ENCODE measurements around the gene POC5.

DNA sequence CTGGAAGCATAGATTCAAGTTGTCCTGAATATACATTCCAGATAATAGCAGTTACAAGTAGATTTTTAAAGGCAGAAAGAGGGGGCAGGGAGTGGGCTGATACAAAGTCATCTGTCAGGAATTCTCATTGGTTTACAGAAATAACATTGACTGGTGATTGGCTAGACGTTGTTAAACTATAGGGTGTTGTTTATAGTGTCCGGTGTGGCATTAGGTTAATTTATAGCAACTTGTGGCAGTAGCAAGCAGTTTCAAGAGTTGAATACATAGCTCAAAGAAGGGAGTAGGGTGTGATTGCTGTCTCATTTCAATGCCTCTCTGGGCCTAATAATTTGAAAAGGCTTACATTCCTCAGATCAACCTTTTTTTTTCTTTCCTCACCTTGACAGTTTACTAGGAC, 10.7 kb upstream of the POC5 start:
- TF ChIP-seq, protein P1, sequence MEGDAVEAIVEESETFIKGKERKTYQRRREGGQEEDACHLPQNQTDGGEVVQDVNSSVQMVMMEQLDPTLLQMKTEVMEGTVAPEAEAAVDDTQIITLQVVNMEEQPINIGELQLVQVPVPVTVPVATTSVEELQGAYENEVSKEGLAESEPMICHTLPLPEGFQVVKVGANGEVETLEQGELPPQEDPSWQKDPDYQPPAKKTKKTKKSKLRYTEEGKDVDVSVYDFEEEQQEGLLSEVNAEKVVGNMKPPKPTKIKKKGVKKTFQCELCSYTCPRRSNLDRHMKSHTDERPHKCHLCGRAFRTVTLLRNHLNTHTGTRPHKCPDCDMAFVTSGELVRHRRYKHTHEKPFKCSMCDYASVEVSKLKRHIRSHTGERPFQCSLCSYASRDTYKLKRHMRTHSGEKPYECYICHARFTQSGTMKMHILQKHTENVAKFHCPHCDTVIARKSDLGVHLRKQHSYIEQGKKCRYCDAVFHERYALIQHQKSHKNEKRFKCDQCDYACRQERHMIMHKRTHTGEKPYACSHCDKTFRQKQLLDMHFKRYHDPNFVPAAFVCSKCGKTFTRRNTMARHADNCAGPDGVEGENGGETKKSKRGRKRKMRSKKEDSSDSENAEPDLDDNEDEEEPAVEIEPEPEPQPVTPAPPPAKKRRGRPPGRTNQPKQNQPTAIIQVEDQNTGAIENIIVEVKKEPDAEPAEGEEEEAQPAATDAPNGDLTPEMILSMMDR (conservative IDR thresholded peaks at IDR 0.05; ENCODE audit: low read depth, low read length), result no peak
- TF ChIP-seq EZH2phosphoT487 (IDR thresholded peaks at IDR 0.05; ENCODE audit: borderline replicate concordance, low read length) (no peak), EZH2 (IDR thresholded peaks at IDR 0.05; ENCODE audit: low read length, unreplicated experiment) (no peak)

Measured in PC-3 (cell line).